Fibroblast of gingiva (primary cell): ENCODE measurements around the gene TMEM86B.
"Not testable (repeated sequence)": the region's sequence is repeated elsewhere in the genome, so short reads cannot be mapped to it uniquely, and the experiment has no call there.

Source experiments
- DNase-seq: peaks from one replicate; pipeline ENCODE4 v3.0.0-alpha.2; 2011; ENCODE audit warnings: low read depth

Gene TMEM86B

DNA sequence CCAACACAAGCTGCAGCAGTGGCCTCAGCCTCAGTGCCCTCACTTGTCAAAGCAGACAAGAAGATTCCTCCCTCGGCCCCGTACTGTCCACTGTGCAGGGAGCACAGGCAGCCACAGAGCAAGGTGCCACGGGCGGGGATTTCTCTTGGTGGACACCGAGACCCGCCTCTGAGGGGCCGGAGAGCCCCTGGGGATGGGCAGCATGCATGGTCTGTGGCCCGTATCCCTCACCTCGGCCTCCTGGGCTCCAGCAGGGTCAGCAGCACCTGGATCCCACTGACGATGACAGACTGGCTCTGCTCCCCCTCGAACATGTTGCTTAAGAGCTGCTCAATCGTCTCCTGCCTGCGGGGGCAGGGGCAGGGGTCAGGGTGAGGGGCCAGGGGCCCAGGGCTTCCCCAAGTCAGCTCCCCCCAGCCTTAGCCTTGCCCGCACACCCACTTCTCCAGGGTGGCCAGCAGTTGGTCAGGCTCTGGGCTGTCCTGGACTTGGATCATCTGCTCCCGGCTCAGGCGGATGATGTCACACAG, 13.4 kb upstream of the TMEM86B start:
- DNase-seq: no peak

DNA sequence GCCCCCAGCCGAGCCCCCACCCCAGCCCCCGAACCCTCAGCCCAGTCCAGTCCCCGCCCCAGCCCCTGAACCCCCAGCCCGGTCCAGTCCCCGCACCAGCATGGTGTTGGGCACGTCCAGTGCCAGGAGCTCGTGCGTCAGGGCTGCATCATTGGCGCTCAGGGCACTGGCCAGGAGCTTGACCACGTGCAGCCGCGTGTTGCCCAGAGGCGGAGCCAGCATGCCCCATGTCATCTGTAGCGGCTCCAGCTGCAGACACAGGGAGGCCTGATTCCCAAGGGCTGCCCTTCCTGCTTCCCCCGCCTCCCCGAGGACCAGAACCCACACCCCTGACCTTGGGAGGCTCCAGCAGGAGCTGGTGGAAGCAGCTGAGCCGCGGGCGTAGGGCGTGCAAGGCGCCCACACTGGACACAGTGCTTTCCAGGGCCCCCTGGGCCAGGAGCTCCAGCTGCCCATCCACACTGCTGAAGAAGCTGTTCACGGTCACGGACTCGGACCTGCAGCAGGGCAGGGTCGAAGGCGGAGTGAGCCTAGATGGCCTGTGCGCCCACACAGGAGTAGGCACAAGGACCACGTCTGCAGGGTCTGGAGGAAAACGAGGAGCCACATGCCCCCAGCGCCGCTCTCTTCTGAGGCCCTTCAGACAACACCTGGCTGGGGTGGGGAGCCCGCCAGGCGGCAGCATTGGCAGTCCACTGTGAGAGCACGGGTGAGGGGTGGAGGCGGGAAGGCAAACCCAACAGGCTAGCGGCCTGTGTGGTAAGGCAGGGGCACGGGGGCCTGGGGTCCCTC, 12.8 kb upstream of the TMEM86B start:
- no peak for DNase-seq

DNA sequence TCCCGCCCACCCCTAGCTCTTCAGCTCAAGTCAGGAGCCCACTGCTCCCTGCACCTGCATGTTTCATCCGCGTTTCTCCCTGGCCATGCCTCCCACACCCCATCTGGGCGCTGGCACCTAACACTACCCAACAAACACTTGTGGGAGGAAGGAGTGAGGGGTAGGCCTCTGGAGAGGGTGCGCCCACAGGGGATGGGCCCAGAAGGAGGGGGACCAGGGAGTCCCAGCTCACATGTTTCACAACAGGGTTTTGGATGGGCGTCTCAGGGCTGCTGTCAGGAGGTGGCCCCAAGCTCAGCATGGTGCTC, 12.1 kb upstream of the TMEM86B start:
- DNase-seq: no peak

DNA sequence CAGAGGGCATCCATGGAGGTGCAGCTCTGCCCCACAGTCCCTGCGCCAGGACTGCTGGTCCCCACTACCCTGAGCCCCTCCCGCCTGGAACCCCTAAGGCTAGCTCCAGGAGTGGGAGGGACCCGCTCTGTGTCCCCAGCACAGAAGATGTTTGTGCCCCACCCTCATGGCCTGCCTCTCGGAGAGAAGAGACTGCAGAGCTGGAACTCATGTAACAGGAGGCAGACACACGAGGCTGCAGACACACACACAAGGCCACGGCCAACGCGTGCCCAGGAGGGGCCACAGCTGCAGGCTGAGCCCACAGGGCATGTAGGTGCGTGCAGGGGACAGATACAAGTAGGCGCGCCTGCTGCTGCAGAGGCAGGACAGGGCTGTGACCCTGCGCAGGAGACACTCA, 10.4 kb upstream of the TMEM86B start:
- DNase-seq: no peak

DNA sequence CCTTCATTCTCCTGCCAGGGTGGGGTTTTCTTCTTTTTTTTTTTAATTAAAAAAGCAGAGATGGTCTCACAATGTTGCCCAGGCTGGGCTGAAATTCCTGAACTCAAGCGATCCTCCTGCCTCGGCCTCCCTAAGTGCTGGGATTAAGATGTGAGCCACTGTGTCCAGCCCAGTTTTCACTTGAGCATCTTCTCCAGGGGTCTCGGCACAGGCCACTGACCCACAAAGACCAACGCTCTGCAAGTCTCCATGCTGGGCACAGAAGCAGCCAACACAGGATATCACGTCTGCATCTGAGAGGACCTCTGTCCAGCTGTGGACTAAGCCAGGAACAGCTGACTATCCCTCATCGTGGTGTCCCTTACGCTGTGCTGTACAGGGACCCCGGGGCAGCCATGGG, 9.5 kb upstream of the TMEM86B start:
- DNase-seq: no peak

DNA sequence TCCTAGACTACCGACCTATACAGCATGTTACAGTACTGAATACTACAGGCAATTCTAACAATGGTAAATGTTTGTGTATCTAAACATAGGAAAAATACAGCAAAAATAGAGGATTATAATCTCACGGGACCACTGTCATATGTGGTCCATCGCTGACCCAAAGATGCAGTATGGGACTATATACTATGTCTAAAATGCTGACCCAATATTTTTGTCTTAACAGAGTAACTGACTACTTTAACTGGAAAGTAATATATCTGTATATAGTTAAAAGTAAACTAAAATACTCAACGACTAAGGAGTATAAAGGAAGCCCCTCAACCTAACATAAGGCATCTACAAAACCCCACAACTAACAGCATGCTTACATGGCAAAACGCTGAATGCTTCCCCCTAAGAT, 4.4 kb upstream of the TMEM86B start:
- no peak for DNase-seq

DNA sequence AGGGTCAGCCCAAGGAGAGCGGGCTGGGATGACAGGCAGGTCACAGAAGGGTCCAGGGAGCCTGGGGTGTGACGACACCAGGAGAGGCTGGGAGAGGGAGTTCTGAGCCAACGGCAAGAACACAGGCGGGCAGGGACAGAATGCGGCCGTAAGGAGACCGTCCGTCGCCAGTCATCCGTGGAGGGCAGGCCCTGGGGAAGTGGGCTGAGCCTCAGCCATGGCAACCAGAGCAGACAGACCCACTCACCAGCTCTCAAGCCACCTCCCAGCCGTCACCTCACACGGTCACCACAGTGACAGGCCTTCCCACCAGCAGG, 3.7 kb upstream of the TMEM86B start:
- no peak for DNase-seq

DNA sequence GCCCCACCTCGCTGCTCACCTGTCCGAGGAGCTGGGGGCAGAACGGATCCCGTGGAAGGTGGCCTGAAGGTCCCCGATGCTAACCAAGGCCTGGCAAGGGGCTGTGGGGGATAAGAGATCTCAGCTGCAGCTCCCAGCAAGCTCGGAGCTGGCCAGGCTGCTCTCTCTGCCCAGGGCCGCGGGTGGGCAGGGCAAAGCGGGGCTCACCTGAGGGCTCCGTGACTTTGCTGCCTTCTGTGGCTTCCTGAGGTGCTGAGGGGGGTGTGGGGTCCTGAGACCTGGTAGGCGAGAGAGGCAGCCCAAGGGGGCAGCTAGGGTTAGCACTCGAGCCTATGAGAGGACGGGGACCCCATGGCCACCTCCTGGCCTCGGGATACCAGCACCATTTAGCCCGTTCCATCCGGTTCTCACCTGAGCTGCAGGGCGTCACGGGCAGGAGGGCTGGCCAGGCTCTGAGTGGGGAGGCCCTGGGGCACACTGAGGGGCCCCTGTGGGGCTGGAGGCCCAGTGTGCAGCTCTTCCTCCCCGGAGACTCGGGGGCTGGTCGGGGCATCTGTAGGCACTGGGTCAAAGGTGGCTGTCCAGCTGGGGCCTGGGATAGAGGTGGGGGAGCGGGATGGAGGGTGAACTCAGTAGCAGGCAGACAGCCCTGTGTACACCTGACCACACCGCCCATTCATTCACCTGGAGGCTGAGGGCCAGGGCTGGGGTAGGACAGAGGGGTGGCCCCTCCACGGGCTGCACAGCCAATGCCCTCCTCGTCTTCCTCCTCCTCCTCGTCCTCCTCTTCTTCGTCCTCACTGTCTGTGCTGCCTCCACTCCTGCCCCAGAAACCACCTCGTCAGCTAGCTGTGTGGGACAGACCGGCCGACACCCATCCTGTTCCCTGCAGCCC, 3.1 kb upstream of the TMEM86B start:
- no peak for DNase-seq

DNA sequence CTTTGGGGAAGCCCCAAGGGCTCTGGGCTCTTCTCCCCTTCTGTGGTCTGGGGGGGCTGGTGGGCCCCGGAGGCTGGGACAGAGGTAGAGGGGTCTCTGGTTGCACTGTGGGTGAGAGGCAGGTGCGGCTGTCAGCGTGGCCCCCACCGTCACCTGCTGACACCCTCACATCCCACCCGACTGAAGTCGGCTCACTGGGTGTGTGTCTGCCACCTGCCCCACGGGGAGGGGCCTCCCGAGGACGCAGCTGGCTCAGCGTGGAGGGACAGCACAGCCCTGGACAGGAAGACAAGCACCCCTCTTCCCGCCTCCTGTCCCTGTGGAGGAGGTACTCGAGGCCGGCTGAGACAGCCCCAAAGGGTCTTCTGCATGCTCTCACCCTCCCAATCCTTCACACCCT, 2.2 kb upstream of the TMEM86B start:
- no peak for DNase-seq

DNA sequence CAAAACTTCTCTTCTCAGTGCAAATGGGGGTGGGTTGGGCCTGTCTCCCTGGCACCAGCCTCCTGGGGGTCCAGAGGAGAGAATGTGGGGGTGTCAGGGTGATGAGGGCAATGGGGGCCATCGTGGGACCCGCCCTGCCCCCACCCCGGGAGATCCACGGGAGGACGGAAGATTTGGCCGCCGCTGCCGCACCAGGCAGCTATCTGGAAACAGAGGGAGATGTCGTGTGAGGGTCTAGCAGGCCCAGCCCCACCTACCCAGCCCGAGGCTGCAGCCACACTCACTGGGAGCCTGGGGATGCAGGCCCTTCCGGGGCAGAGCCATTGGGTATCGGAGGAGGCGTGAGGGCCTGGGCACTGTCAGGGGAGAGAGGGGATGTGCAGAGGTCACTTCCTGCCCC, 1.8 kb upstream of the TMEM86B start:
- no peak for DNase-seq

DNA sequence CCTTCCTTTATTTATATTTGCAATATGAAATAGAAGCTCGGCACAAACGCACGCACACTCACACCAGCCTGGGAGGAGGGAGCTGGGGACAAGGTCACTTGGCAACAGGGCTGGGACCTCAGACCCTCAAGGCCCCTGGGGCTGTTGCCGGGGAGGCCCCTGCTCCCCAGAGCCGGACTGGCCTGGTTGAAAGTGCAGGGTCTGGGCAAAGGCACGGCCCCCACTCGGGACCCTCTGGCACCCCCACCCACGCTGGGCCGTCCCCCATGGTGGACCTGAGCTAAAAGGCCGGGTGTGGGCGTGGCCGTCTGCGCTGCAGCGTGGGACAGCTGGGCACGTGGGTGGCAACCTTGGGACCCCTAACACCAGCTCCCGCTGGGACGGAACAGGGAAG, 1.2 kb upstream of the TMEM86B start:
- DNase-seq: no peak

DNA sequence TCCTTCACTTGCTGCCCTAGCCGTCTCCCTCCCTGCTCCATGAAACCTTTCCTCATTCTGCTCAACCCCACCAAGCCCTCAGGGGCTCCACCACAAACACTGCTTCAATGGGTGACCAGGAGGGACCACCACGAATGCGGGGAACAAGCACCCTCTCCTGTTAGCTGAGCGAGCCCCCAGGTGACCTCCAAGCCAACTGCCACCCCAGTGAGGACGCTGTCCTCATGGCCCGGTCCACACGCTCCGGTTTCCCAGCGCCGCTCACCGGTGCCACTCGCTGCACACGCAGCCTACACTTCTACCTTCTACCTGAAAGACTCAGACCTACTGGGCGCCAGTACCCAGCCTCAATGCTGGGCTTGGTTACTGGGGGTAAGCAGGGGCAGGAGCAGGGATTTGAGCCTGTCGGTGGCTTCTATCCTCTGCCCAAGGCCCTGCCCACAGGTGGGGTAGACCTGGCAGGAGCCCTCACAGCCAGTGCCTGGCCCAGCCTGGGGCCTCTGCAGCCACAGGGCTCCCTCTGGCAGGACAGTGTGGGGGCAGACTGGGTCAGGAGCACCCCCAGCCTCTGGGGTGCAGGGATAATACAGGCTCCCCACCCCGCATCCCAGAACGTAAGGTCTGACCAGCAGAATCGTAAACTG, 704 bp upstream of the TMEM86B start:
- no peak for DNase-seq

DNA sequence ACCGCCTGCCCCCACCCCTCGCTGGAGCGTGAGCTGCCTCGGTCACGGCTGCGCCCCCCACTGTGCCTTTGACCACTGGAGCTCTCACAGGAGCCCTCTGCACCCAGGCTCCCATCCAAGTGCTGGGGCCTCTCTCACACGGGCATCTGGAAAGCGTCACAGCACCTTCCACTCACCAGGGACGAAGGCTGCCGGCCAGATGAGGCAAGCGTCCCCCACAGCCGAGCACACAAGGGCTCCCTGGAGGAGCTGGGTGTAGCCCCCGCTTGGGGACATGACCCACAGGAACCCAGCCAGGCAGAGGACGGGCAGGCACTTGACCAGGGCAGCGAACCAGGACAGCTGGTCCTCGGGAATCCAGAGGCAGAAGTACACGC, 560 bp downstream of the TMEM86B start:
- no peak for DNase-seq

DNA sequence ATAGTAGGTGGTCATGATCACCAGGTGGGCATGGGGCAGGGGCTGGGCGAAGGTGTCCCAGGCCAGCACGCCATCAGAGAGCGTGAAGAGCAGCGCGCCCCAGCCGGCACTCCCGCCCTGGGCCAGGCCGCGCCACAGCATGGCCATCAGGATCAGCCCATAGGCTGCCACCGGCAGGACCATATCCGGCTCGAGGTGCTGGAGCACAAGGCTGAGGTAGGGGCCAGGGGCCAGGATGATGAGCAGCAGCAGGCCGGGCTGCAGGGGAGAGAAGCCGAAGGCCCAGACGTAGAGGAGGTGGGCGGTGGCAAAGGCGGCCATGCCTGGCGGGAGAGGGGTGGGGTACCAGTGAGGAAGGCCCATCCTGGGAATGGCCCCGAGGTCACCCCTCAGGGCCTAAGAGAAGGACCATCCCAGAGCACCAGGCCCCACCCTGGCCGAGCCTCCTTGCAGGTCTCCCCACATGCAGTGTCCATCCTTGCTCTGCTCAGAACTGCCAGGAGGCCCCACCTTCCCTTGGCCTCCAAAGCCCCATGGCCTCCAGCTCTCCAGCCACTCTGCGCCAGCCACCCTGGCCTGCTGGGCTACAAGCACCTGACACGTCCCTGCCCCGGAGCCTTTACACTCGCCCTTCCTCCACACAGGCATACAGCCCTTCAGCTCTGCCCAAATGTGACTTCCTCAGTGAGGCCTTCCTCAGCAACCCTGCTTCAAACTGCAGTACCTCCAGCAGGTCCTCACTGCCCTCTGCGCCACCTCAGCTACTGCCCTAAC, 1.1 kb downstream of the TMEM86B start:
- DNase-seq: no peak

DNA sequence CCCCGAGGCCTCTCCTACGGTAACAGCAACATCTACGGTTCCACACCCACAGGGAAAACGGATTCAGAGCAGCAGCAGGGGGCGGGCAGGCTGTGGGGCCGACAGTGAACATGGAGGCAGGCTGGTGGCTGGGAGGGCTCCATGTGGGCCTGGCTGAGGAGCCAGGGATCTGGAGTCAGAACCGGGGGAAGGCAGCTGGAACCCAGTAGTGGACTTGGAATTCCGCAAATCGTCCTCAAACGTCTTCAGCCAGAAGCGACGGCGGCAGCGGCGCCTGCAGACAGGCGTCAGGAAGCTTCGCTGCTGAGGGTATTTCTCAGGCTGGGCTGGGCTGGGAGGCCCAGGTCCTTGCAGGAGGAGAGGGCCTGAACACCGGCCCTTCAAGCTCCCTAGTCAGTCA, 1.8 kb downstream of the TMEM86B start:
- no peak for DNase-seq

DNA sequence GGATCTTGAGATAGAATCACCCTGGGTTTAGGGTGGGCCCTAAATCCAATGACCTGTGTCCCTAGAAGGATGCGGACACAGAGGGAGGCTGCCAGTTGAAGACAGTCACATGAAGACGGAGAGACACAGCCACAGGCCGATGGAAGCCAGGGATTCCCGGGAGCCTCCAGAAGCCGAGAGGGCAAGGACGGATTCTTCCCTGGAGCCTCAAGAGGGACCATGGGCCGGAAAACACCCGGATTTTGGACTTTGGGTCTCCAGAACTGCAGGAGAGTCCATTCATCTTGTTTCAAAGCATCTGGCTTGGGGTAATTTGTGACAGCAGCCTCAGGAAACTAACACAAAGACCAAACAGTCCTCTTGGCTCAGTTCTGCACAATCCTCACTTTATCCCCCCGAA, 2.3 kb downstream of the TMEM86B start:
- DNase-seq: no peak

DNA sequence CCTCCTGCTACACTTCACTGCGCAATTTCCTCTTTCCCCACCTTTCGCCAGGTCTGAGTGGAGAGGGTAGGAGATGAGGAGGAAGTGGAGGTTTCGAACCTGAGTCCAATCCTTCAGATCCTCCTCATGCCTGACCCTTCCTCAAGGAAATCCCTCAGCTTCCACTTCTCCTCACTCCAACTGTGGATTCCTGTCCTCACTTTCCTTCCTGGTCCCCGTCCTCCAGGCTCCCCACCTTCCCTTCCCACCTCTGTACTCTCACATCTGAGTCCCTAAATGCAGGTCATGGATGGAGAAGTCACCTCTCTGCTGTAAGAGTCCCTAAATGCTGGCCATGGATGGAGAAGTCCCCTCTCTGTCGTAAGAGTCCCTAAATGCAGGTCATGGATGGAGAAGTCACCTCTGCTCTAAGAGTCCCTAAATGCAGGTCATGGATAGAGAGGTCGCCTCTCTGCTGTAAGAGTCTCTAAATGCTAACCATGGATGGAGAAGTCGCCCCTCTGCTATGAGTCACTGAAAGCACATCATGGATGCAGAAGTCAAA, 3.1 kb downstream of the TMEM86B start:
- DNase-seq: no peak

DNA sequence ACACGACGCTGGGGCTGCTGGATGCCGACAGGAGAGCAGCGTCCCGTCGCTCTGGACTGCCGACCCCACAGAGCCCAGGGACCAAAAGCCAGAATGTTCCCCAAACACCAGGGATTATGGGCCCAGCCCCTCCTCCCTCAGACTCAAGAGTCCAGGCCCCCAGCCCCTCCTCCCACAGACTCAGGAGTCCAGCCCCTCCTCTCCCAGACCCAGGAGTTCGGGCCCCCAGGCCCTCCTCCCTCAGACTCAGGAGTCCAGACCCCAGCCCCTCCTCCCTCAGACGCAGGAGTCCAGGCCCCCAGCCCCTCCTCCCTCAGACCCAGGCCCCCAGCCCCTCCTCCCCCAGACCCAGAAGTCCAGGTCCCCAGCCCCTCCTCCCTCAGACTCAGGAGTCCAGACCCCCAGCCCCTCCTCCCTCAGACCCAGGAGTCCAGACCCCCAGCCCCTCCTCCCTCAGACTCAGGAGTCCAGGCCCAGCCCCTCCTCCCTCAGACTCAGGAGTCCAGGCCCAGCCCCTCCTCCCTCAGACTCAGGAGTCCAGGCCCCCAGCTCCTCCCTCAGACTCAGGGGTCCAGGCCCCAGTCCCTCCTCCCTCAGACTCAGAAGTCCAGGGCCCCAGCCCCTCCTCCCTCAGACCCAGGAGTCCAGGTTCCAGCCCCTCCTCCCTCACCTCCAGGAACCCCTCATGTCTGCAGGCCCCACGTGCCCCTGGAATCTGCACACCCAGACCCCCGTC, 3.7 kb downstream of the TMEM86B start:
- DNase-seq: not testable (repeated sequence)

DNA sequence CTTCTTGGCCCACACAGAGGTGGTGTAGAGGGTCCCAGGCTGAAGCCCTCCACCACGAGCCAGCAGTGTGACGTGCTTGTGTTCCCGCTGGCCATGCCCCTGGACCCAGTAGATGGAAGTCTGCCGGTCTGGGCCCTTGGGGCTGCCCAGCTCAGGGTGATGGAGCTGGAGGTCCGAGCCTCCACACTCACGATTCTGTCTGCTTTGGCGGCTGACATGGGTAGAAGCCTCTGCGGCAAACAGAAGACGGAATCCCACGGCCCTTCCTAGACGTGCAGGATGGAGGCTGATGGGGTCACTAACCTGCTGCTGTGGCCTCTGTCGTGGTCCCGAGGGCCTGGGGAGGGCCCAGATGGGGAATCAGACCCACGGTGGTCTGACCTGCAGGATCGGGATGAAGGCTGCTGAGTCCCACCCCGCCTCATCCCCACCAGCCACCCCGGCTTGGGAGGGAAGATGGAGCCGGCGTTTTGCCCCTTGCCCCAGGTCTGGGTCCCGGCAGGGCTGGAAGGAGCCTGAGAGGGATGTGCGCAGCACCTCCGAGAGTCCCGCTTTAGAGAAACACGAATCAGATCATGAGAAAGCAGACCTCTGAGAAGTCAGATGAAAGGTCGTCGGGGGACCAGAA, 4.4 kb downstream of the TMEM86B start:
- no peak for DNase-seq

DNA sequence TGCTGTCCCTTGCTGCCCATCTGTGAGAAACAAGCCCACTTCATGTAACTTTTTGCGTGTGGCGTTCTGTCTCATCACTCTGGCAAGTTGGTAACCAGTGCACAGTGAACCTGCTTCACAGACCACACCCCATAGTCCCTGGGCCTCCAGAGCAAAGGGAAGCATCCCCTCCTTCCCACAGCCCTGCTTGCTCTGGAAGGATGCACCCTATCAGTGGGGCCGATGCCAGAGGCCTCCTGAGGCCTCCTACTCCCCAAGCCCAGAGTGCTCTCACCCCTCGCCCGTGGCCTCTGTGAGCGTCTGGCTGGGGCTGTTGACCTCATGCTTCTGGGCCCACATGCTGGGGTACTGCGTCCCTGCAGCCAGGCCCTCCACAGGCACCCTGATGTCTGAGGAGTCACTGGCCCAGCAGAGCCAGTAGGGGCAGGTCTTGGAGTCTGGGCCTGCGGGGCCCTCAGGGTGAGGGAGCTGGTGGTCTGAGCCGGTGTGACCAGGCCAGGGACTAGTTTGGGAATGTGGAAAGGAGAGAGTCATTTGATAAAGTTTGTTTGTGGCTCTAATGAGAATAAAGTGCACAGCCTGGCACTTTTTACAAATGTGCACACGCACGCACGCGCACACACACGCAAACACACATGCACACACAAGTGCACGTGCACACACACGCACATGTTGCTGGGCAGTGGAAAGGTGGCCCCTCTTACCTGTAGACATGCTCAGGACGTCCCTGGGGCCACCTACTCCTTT, 5.1 kb downstream of the TMEM86B start:
- no peak for DNase-seq
